Activated CD8-positive, alpha-beta memory T cell treated with anti-CD3 and anti-CD28 coated beads for 4 hours (primary cell): ENCODE results near the gene HNRNPA2B1.

Experiments used
- DNase-seq, 2 donors: peaks; one replicate each; pipeline ENCODE4 v3.0.0-alpha.2; 2020; ENCODE audit warnings: low read depth in 2 of 2

HNRNPA2B1 gene

DNA sequence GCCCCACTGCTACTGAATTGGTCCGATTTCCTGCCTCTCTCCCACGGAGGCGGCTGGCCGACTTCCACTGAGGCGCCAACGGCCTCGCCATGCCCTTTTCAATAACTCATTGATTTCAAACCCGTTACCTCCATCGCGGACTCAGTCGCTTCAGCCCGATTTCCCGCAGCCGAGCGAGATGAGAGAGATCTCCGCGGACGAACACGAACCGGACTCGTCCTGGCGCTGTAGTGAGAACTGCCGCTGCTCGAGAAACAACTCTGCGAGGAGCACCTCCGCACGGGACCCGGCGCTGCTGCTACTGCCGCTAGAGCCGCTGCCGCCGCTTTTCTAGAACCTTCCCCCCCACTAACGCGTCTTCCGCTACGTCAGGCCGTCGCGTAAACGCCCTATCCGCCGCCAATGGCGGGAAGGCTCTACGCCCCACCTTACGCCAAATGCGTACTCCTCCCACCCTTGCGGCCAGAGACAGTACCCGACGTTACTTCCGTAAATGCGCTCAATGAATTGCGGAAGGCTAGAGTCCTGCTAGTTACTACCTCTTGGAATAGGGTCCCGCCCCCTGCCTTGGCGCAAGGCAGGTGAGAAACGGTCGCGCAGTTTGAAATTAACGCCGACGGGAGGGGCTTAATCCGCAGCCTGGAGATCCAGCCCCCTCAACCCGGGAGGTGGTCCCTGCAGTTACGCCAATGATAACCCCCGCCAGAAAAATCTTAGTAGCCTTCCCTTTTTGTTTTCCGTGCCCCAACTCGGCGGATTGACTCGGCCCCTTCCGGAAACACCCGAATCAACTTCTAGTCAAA is at the start of gene HNRNPA2B1:
Gene HNRNPA2B1, minus strand, starts transcription at position 303 of the 803 bp plus-strand sequence. Its CDS starts 169 bp downstream, at position 134.
- DNase-seq: peak; percentile 96

DNA sequence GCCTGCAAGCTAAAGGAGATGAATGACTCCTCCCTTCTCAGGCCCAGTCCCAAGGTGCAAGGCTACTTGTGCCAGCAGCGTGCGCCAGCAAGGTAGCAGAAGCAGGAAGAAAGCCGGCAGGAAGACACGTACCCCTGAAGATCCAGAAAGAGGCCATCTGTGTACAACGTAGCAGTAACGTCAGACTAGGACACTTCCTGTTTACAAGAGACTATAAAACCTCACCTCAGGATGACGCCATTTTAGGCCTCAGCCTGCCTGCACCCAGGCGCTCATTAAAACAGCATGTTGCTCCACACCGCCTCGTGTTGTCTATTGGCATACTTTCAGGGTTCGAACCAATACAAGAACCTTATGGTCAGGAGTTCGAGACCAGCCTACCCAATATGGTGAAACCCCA is 49.7 kb upstream of the HNRNPA2B1 start:
- DNase-seq: no peak

DNA sequence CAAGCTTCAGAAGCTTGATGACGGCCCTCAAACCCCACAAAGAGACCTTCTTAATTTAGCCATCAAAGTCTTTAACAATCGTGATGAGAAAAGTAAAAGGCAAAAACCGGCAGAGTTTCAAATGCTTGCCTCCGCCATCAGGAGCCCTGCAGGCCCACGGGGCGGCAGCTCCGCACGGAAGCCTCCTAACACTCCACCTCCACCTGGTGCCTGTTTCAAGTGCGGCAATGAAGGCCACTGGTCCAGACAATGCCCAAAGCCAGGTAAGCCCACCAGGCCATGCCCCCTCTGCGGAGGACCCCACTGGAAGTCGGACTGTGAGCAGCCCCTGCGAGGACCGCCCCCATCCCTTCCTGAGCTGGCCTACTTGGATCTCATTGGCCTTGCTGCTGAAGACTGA is 44.6 kb upstream of the HNRNPA2B1 start:
- DNase-seq: no peak

DNA sequence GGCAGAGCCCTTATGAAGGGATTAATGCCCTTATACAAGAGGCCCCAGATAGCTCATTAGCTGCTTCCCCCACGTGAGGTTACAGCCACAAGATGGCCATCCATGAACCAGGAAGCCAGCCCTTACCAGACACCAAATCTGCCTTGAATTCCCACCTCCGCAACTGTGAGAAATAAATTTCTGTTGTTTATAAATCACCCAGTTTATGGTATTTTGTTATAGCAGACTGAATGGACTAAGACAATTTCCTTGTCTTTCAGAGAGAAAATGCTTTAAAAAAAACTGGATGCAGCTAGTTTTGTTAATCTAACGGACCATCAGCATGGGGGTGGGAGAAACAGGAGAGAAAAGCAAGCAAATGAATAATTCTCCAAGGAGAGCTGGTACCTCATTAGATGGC is 37.5 kb upstream of the HNRNPA2B1 start:
- no peak for DNase-seq

DNA sequence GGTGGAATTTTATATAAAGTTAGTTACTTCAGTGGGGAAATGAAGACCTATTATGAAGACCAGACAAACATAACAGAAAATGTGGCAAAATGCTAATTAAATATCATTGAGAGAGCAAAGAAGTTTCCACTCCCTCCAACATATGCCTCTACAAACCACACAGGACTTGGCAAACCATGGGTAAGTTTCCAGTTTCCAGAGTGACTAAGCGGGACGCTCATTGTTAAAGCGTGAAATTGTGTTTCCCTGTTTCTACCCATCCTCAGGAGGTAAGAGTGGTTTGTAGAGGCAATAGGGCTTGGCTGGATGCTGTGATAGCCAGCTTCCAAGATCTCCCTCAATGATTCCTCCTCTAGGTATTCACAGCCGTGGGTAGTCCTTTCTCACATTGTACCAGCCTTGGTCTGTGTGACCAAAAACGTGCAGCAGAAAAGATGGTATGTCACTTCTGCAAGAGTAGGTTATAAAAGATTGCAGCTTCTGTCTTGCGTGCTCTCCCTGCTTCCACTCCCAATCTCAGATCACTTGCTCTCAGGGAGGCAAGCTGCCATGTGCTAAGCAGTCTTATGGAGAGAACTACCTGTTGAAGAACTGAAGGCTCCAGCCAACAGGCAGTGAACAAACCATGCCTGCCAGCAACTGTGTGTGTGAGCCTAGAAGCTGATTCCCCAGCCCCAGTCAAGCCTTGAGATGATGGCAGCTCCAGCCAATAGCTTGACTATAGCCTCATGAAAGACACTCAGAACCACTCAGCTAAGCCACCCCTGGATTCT is 36.7 kb upstream of the HNRNPA2B1 start:
- DNase-seq: no peak

DNA sequence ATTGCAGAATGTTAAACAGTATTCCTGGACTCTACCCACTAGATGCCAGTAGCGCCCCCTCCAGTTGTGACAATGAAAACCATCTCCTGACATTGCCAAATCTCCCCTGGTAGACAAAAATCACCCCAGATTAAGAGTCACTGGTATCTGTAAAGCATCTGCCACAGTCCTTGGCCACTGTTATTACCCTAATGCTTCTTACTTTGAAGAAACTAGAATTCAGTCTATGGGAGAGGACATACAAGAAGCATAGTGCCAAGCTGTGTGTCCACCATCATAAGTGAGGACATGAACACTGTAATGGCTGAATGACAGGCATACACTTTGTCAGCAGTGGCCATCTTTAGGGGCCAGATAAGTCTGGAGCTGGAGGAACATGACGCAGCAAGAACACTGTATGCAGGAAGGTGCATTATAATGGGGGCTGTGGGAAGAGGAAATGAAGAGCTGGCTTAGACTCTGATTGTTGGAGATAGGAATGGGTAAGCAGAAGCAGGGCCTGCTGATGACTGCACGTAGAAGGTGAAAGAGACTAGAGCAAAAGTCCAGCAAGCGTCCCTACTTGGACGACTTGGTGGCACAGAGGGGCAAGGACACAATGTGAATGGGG is 33.5 kb upstream of the HNRNPA2B1 start:
- no peak for DNase-seq

DNA sequence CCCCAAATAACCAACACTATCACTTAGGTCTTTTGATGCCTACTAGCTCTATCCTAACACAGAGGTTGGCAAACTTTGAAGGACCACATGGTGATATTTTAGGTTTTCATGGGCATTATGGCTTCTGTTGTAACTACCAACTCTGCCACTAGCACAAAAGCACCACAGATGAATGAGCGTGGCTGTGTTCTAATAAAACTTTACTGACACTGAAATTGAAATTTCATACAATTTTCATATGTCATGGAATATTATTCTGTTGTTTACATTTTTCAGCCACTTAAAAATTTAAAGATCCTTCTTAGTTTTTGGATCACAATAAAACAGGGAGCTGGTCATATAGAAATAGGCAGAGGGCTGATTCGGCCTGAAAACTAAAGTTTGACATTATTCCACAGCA is 27.4 kb upstream of the HNRNPA2B1 start:
- DNase-seq: no peak

DNA sequence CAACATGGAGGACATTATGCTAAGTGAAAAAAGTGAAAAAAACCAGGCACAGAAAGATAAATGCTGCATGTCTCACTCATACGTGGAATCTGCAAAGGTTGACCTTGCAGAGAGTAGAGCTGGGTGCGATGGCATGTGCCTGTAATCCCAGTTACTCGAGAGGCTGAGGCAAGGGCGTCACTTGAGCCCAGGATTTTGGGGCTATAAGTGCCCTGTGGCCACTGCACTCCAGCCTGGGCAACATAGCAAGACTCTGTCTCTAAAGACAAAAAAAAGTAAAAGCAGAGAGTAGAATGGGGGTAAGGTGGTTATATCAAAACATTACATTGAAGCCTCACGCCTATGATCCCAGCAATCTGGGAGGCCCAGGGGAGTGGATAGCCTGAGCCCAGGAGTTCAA is 23.8 kb upstream of the HNRNPA2B1 start:
- DNase-seq: no peak

DNA sequence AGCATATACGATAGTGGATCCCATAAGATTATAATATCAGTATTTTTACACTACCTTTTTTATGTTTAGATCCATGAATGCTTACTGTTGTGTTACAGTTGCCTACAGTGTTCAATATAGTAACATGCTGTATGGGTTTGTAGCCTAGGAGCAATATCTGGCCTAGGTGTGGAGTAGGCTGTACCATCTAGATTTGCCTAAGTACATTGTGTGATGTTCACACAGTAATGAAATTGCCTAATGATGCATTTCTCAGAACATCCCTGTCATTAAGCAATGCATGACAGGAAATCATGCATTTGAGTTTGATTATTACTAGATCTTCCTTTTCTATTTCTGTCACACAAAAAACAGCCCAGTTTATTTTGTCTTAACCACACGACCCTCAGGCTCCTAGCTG is 15.5 kb upstream of the HNRNPA2B1 start:
- DNase-seq: no peak

DNA sequence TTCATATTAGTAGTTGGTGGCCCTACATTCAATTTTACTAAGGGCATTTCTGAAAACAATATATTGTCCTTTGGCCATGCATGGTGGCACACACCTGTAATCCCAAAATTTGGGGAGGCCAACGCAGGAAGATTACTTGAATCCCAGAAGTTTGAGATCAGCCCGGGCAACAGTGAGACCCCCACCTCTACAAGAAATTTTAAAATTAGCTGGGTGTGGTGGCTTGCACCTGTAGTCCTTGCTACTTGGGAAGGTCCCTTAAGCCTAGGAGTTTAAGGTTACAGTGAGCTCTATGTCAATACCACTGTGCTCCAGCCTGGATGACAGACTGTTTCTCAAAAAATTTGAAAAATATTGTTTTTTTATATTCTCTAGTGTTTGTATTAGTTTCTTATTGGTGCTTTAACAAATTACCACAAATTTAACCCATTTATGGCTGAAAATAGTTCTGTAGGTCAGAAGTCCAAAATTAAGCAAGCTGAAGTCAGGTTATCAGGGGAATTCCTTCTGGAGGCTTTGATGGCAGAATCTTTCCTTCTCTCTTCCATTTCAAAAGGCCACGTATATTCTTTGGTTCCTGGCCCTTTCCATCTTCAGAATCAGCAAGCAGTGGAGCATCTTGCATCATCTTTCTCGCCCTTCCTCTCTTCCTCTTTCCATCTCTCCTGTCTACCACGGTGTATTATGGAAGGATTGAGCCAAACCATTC is 13.4 kb upstream of the HNRNPA2B1 start:
- no peak for DNase-seq

DNA sequence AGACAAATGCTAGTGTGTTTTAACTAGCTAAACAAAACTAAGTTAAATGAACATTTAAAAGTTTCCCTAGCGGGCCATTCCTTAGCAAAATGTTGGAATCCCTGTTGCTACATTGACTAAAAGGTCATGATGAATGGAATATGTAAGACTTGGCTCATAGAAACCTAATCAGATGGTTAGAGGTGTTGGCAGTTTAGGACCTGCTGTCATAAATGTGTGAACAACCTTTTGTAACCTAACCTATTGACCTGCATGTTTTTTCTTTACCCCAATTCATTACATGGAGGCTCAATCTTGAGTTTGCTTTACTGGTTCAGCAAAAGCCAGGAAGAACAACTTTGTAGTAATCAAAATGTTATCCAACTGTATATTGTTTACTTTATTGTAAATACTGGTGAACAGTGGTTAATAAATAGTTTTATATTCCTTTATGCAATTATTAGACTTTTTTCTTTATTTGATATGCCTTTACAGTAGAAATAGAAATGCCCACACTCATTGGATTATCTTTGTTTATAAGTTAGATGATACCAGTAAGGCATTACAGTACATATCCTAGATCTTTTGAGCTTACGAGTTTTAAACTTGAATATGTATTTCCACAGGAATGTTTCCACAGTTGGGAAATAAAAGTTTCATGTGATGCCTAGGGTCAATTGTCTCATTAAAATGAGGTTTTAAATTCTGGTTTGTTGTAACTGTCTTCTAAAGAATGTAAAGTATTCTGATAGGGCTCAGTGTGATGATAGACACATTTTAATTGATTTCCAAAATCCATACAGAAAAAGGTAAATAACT is 12.6 kb upstream of the HNRNPA2B1 start:
- no peak for DNase-seq

DNA sequence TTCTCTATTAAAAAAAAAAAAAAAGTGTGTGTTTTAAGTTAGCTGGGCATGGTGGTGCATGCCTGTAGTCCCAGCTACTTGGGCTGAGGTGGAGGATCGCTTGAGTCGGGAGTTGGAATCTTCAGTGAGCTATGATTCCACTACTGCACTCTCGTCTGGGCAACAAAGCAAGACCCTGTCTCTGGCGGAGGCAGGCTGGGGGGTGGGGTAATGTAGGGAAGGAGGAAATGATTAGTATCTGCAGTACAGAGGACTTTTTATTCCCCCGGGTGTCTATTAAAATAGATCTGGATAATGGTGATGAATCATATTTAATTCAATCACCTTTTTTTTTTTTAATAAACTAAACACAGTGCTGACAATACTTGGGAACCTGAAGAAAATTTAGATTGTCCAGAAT is 7.5 kb upstream of the HNRNPA2B1 start:
- DNase-seq: no peak

DNA sequence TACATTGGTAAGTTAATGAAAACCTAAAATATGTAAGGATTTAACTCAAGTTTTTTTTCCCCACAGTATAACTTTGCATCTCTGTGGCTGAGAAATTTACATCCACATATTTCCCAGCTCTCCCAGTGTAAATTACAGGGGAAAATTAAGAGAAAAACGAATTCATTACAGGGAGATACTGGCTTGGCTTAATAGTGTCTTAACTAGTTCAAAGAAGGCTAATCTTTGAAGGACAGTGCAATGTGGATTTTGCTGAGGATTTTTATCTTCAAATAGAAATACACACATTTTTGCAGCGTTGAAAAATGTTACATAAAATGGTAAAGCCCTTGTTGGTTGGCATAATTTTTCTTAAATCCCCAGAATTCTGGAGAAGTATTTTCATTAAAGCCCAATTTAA is 2.5 kb upstream of the HNRNPA2B1 start:
- DNase-seq: no peak

DNA sequence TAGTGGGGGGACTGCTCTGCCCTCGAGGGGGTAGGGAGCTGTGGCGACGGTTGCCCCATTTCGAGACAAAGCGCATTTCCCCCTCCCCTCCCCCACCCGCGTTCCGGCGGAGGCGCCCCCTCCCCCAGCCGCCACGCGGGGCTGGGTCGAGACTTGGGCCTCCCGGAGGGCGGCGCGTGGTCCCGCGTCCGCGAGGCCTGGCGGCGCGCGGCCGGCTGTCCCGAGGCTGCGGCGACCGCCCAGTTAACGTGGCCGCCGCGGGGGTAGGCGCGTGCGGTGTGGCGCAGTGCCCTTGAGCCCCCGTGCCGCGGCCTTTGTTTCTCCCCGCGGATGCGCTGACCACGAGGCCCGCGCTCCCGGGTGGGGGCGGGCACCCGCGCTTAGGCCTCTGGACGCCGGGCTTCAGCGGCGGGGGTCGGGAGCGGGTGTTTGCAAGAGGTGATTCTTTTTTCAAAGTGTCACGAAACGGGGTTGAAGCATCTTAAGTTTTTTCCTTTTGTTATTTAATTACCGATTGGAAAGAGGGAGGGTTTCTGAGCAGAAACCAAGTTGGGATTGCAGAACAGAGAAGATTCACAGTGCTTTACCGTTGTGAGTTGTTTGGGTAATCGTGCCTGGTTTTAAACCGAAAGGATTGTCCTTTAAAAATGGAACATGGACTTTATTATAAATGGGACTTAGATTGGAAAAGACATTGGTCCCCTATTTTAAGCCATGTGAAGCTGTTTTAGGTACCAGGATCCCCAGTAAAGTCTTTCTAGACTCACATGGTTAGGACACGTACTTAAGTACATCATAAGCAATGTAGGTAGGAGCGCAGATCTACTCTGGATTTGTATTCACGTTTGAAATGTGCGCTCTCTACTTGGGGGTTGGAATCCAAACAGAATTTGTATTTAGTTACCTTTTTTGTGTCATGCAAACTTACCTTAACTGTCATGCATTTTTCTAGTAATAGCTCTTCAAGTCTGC is 1.8 kb upstream of the HNRNPA2B1 start:
- peak in 1 of 2 donors; percentile 27 for DNase-seq

DNA sequence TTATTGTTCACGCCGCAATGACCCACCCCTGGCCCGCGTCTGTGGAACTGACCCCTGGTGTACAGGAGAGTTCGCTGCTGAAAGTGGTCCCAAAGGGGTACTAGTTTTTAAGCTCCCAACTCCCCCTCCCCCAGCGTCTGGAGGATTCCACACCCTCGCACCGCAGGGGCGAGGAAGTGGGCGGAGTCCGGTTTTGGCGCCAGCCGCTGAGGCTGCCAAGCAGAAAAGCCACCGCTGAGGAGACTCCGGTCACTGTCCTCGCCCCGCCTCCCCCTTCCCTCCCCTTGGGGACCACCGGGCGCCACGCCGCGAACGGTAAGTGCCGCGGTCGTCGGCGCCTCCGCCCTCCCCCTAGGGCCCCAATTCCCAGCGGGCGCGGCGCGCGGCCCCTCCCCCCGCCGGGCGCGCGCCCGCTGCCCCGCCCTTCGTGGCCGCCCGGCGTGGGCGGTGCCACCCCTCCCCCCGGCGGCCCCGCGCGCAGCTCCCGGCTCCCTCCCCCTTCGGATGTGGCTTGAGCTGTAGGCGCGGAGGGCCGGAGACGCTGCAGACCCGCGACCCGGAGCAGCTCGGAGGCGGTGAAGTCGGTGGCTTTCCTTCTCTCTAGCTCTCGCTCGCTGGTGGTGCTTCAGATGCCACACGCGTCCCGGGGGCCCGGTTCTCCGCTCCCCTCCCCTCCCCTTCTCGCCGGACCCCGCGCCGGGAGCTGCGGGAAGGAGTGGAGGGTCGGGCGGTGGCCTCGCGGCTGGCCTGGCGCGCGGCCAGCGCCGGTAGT is 887 bp upstream of the HNRNPA2B1 start, which contains the start of gene CBX3:
Gene CBX3, plus strand, starts transcription at position 499 of the 772 bp plus-strand sequence. CDS start 1,254 bp downstream, outside the sequence.
- DNase-seq: peak; percentile 74 to 76

DNA sequence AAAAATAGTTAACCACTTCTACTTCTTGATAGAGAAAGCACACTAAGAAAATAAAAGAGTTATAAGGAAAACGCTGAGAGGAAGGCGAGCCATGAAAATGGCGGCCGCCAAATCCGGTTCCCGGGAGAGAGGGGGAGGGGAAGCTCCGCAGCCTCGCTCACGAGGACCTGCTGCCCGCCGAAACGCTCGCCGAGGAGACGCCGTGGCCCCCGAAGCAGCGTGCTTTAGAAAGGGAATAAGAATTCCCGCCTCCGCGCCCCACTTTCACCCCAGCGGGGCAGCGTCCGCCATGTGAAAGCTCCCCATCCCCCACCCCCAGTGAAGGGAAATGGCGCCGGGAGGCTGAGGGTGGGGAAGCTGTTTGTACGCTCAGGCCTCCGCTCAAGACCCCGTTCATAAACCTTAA is 505 bp downstream of the HNRNPA2B1 start:
- peak; percentile 52 to 64 for DNase-seq

DNA sequence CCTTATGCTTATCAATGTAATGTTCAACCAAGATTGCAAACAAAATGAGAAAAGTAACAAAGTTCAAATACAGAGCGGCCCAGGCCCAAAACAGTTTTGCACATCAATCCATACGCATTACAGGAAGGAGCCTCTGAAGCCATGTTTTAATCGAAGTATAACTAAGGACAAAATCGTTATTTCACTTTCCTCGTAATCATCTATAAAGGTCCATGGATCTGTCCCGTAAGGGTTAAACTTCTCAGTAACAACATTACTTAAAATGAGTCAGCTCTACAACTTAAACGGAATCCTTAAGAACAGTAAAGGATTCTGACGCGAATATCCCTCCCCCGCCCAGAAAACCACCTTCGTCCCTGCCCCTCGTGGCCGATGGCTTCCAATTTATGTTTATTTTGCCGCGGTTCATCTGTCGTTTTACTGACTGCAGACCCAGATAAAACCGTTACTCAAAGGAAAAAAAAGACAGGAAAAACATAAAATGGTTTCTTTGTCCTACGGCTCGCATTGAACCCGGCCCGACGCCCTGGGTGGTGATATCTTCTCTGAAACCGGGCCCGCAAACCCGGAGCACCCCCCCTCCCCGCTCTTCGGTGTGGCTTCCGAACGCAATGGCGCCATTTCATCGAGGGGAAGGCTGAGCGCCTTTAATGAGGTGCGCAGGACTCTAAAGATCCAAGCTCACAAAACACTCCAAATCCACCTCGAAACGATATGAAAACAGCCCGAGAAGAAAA is 1.1 kb downstream of the HNRNPA2B1 start:
- DNase-seq: peak; percentile 43 to 54

DNA sequence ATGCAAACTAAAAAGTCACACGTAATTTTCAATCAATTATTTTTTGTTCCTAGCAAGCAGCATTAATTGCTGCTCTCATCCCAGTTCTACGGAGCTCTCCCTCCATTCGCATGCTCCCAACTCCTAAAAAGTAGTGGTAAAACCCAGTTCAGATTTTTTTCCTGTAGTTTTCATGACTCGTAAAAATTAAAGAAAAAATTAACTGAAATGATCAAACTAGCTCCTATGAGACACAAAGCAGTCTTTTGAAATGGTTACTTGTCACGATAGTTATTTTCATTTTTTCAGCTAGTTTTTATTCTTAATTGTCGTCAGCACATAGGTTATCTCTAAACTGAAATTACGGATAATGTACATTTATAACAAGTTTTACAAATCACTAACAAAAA is 1.8 kb downstream of the HNRNPA2B1 start:
- DNase-seq: no peak
